GM19438 (cell line): Measurements from ENCODE around the gene ZNF135.

Experiments used
- ATAC-seq: cut with Tn5 transposase; IDR thresholded peaks from one replicate; pipeline ENCODE4 v1.9.1; 2021; ENCODE audit warnings: low read depth; ENCODE audit not compliant: unreplicated experiment

Gene ZNF135

GRCh38 chr19:58045411-58046050 is 13.6 kb upstream of the ZNF135 start:
- ATAC-seq: no peak

- no peak for ATAC-seq
Observed at GRCh38 chr19:58046856-58047255, 12.2 kb upstream of the ZNF135 start.

- ATAC-seq: no peak
Observed at GRCh38 chr19:58047672-58048071, 11.4 kb upstream of the ZNF135 start.

GRCh38 chr19:58052256-58052655 is 6.8 kb upstream of the ZNF135 start:
- no peak for ATAC-seq

GRCh38 chr19:58053480-58054156 is 5.5 kb upstream of the ZNF135 start:
- ATAC-seq: no peak

- ATAC-seq: no peak
Observed at GRCh38 chr19:58054901-58055874, 3.9 kb upstream of the ZNF135 start.

GRCh38 chr19:58056261-58056660 is 2.8 kb upstream of the ZNF135 start:
- no peak for ATAC-seq

GRCh38 chr19:58056861-58057260 is 2.2 kb upstream of the ZNF135 start:
- no peak for ATAC-seq

GRCh38 chr19:58058467-58058866 is 615 bp upstream of the ZNF135 start:
- ATAC-seq: no peak

GRCh38 chr19:58059671-58060078 is 593 bp downstream of the ZNF135 start:
- no peak for ATAC-seq

- no peak for ATAC-seq
Observed at GRCh38 chr19:58060231-58060630, 1.1 kb downstream of the ZNF135 start.

- ATAC-seq: no peak
Observed at GRCh38 chr19:58063712-58064111, 4.6 kb downstream of the ZNF135 start.

- ATAC-seq: no peak
Observed at GRCh38 chr19:58067240-58067912, 8.3 kb downstream of the ZNF135 start.

- ATAC-seq: no peak
Observed at GRCh38 chr19:58079792-58080191, 20.7 kb downstream of the ZNF135 start.

GRCh38 chr19:58083021-58083420 is 23.9 kb downstream of the ZNF135 start:
- ATAC-seq: no peak

- no peak for ATAC-seq
Observed at GRCh38 chr19:58084596-58085347, 25.7 kb downstream of the ZNF135 start.

GRCh38 chr19:58085348-58085875 is 26.3 kb downstream of the ZNF135 start:
- ATAC-seq: no peak

GRCh38 chr19:58086825-58087710 is 28.0 kb downstream of the ZNF135 start:
- no peak for ATAC-seq
